Right lobe of liver (tissue), 4 donors: Measurements from ENCODE around the gene GMPS.
A peak's percentile ranks its signal among the peaks of the same experiment; 100 is the strongest.

Source experiments
- CTCF ChIP-seq, 4 donors: fragments of 200-600 bp in 3 of 4; fragments of 450-650 bp in 1 of 4; IDR thresholded peaks; one replicate each; pipeline versions ENCODE4 v1.5.1 to v1.8.0; 2016 to 2022; ENCODE audit warnings: antibody characterized with exemption in 4 of 4, mild to moderate bottlenecking in 2 of 4
- POLR2A ChIP-seq: fragments of 450-650 bp; IDR thresholded peaks from one replicate; pipeline ENCODE4 v1.6.1; 2017; ENCODE audit warnings: antibody characterized with exemption, mild to moderate bottlenecking
- donor health status: DM: no; HTN: no; CAD: no.
- donor health status: DM: no; HTN: no; CAD: no.
- donor health status: DM: no; HTN: yes; CAD: no.

GRCh38 chr3:155853214-155854140 is 17.0 kb upstream of the GMPS start:
- TF ChIP-seq POLR2A: no peak
- TF ChIP-seq CTCF (IDR thresholded peaks at IDR 0.05): peak in 1 of 4 donors; percentile 15
